Measurements from ENCODE around the gene VSIG10. TPM values are rescaled to one million over a fixed set of nuclear protein-coding genes. Genes with fewer than 3 reads are reported as not detected.
"Not testable (repeated sequence)": the region's sequence is repeated elsewhere in the genome, so short reads cannot be mapped to it uniquely, and the experiment has no call there.

Gene VSIG10
- total RNA-seq, 2 experiments from 2014 or later, result 5.7 to 7.6 TPM

- Mint-ChIP-seq H3K4me1 (ENCODE audit: low read depth) (peaks cover 6% of the 10 kb centered on the region), H3K27me3 (peaks cover 7% of the 10 kb centered on the region), H3K4me3 (no peak overlapping the region), H3K36me3 (no peaks in the 10 kb centered on the region), H3K27ac (no peak overlapping the region), H3K9me3 (no peaks in the 10 kb centered on the region)
- ChIA-PET CTCF (interaction anchor here (2.0 kb wide), 1 partner anchor 42 kb away, joined by 7 read pairs; no protein-coding TSS in a partner anchor), POLR2A (no interaction called here)
- no peak for DNase-seq
- intact Hi-C loops (cut with micrococcal nuclease), result no loop called here
Observed at GRCh38 chr12:118107011-118107410, 3.2 kb upstream of the VSIG10 start.

GRCh38 chr12:118103201-118103600 is 610 bp downstream of the VSIG10 start:
- no peaks in the 10 kb centered on the region for H3K36me3 Mint-ChIP-seq
- peaks cover 6% of the 10 kb centered on the region for H3K4me1 Mint-ChIP-seq (ENCODE audit: low read depth)
- peak; percentile 21 for DNase-seq
- ChIA-PET CTCF (interaction anchor here (1.4 kb wide), 1 partner anchor 18 kb away, joined by 4 read pairs; no protein-coding TSS in a partner anchor), POLR2A (no interaction called here)
- no peak overlapping the region for H3K27ac Mint-ChIP-seq
- H3K27me3 Mint-ChIP-seq, result peaks cover 8% of the 10 kb centered on the region
- intact Hi-C loops (cut with micrococcal nuclease), result no loop called here
- no peaks in the 10 kb centered on the region for H3K9me3 Mint-ChIP-seq
- peak overlapping the region; percentile 71 for H3K4me3 Mint-ChIP-seq

DNA sequence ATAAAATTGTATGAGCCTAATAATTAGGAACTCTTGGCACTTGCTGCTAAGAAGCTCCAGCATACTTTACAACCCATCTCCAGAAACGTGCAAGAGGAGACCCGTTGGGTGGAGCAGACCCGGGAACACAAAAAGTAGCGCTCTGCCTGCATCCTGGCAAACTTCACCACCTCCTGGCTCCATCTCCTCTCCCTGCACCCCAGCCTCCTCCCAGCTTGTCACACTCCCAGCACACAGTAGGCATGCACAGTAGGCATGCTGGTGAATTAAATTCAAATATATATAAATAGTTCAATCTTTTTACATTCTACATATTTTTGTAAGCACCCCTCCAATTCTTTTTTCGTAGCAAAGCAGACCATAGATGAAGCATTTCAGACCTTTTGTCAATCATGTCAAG is 1.2 kb downstream of the VSIG10 start:
- peaks cover 6% of the 10 kb centered on the region for H3K4me1 Mint-ChIP-seq (ENCODE audit: low read depth)
- H3K36me3 Mint-ChIP-seq, result no peaks in the 10 kb centered on the region
- DNase-seq, result no peak
- H3K27ac Mint-ChIP-seq, result no peak overlapping the region
- H3K27me3 Mint-ChIP-seq, result peaks cover 8% of the 10 kb centered on the region
- ChIA-PET CTCF (interaction anchor here (1.4 kb wide), 1 partner anchor 19 kb away, joined by 4 read pairs; no protein-coding TSS in a partner anchor), POLR2A (no interaction called here)
- intact Hi-C loops (cut with micrococcal nuclease), result no loop called here
- H3K9me3 Mint-ChIP-seq, result no peaks in the 10 kb centered on the region
- peak overlapping the region; percentile 71 for H3K4me3 Mint-ChIP-seq

DNA sequence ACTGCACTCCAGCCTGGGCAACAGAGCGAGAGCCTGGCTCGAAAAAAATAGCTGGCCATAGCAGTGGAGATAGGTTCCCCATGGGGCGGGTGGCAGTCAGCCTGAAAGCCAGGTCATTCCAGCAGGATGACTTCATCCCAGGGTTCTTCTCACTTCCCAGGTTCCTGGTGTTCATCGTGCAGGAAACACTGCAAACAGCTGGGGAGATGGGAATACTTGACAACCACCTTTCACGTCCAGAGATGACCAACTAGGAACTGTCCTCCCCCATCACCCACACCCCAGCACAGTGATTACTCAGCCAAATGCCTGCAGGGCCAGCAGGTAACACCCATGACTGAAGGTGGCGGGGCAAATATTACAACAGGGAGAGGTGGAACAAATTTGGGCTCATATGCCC is 1.7 kb downstream of the VSIG10 start:
- Mint-ChIP-seq H3K27ac (no peak overlapping the region), H3K9me3 (no peaks in the 10 kb centered on the region), H3K4me1 (ENCODE audit: low read depth) (peaks cover 6% of the 10 kb centered on the region), H3K36me3 (no peaks in the 10 kb centered on the region), H3K27me3 (peaks cover 8% of the 10 kb centered on the region), H3K4me3 (no peak overlapping the region)
- ChIA-PET POLR2A (interaction anchor here (0.7 kb wide), 1 partner anchor 1871 kb away, joined by 3 read pairs; no protein-coding TSS in a partner anchor), CTCF (interaction anchor here (1.4 kb wide), 1 partner anchor 19 kb away, joined by 6 read pairs; no protein-coding TSS in a partner anchor)
- intact Hi-C loops (cut with micrococcal nuclease), result no loop called here
- DNase-seq, result no peak

DNA sequence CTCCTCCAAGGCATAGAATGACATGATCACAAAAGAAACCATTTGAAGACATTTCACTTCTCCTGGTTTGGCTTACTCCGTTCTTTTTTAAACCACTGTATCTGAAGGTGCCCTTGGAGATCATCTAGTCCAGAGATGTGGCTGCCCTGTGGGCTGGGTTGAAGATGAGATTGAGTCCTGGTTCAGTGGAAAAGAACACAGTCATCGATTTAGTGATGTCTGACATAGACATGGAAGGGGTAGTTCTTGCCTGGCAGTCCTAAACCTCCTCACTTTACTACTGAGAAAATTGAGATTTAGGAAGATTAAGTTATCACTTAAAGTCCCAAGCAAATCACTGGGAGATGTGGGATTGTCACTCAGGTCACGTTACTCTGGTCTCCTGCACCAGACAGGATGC is 2.8 kb downstream of the VSIG10 start:
- no peaks in the 10 kb centered on the region for H3K9me3 Mint-ChIP-seq
- ChIA-PET CTCF (interaction anchor here (1.4 kb wide), 1 partner anchor 20 kb away, joined by 6 read pairs; no protein-coding TSS in a partner anchor), POLR2A (interaction anchor here (0.6 to 0.7 kb wide), 2 partner anchors 127 to 181 kb away, joined by 3 read pairs; no protein-coding TSS in a partner anchor)
- peaks cover 8% of the 10 kb centered on the region for H3K27me3 Mint-ChIP-seq
- H3K4me1 Mint-ChIP-seq (ENCODE audit: low read depth), result peaks cover 6% of the 10 kb centered on the region
- no peaks in the 10 kb centered on the region for H3K36me3 Mint-ChIP-seq
- H3K4me3 Mint-ChIP-seq, result no peak overlapping the region
- intact Hi-C loops (cut with micrococcal nuclease), result no loop called here
- no peak overlapping the region for H3K27ac Mint-ChIP-seq
- DNase-seq, result no peak

- peaks cover 3% of the 10 kb centered on the region for H3K4me1 Mint-ChIP-seq (ENCODE audit: low read depth)
- no peak overlapping the region for H3K4me3 Mint-ChIP-seq
- no peak overlapping the region for H3K27ac Mint-ChIP-seq
- ChIA-PET POLR2A (no interaction called here), CTCF (no interaction called here)
- DNase-seq, result no peak
- no peaks in the 10 kb centered on the region for H3K9me3 Mint-ChIP-seq
- peaks cover 4% of the 10 kb centered on the region for H3K27me3 Mint-ChIP-seq
- H3K36me3 Mint-ChIP-seq, result no peaks in the 10 kb centered on the region
- intact Hi-C loops (cut with micrococcal nuclease), result no loop called here
Observed at GRCh38 chr12:118098911-118099671, 4.7 kb downstream of the VSIG10 start.

DNA sequence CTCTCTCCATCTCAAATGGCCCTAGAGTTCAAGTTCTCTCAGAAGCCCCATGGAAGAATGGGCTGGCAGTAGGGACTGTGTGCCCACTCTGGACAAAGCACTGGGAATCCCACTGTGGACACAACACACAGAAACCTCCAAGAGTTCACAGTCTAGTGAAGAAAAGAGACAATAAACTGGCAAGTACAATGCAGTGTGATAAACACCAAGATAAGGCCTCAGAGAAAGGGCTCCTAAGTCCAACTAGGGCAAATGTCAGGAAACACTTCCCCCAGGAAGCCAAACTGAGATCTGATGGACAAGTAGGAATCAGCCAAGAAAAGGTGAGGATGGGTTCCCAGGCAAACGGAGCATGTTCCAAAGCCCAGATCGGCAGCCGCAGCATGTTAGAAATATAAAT is 5.4 kb downstream of the VSIG10 start:
- peaks cover 4% of the 10 kb centered on the region for H3K27me3 Mint-ChIP-seq
- DNase-seq, result no peak
- H3K4me3 Mint-ChIP-seq, result no peak overlapping the region
- POLR2A ChIA-PET, result no interaction called here
- no peak overlapping the region for H3K27ac Mint-ChIP-seq
- H3K4me1 Mint-ChIP-seq (ENCODE audit: low read depth), result peaks cover 3% of the 10 kb centered on the region
- H3K36me3 Mint-ChIP-seq, result no peaks in the 10 kb centered on the region
- H3K9me3 Mint-ChIP-seq, result no peaks in the 10 kb centered on the region
- intact Hi-C loops (cut with micrococcal nuclease), result no loop called here
- CTCF ChIA-PET, result no interaction called here

- H3K36me3 Mint-ChIP-seq, result no peaks in the 10 kb centered on the region
- no peak for DNase-seq
- no peaks in the 10 kb centered on the region for H3K27me3 Mint-ChIP-seq
- no peak overlapping the region for H3K4me3 Mint-ChIP-seq
- H3K9me3 Mint-ChIP-seq, result no peaks in the 10 kb centered on the region
- H3K4me1 Mint-ChIP-seq (ENCODE audit: low read depth), result no peaks in the 10 kb centered on the region
- intact Hi-C loops (cut with micrococcal nuclease), result no loop called here
- ChIA-PET CTCF (no interaction called here), POLR2A (no interaction called here)
- H3K27ac Mint-ChIP-seq, result no peak overlapping the region
Observed at GRCh38 chr12:118094039-118094438, 9.8 kb downstream of the VSIG10 start.

DNA sequence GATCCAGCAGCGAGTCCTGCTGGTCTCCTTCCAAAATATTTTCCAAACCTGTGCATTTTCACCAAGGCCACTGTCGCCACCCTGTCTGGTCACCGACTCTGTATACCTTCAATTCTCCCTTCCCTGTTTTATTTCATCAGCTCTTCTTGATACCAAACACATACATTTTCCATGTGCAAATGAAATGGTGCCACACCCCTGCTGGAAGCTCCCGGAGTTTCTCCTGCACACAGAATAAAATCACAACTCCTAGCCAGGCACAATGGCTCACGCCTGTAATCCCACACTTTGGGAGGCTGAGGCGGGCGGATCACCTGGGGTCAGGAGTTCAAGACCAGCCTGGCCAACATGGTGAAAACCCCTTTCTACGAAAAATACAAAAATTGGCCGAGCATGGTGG is 14.0 kb downstream of the VSIG10 start:
- Mint-ChIP-seq H3K4me1 (ENCODE audit: low read depth) (no peaks in the 10 kb centered on the region), H3K36me3 (no peaks in the 10 kb centered on the region), H3K27ac (no peak overlapping the region), H3K27me3 (no peaks in the 10 kb centered on the region), H3K4me3 (no peak overlapping the region), H3K9me3 (no peaks in the 10 kb centered on the region)
- POLR2A ChIA-PET, result no interaction called here
- CTCF ChIA-PET, result no interaction called here
- intact Hi-C loops (cut with micrococcal nuclease), result no loop called here
- no peak for DNase-seq

DNA sequence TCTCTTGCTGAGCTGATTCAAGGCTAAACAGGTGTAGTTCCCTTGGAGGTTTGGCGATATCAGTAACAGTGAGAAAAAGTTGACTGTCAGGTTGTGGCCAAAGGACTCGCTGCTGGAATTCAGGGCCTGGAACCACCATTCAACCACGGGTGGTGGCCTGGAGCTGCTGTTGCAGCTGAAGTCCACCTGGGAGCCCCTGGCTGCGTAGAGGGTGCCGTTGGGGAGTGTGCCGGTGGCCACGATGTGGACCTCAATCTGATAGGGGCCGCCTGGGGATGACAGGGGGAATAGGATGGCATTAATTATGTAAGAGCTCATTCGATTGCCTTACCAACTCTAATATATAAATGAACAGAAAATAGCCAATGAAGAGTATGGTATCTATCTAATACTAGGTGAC is 21.6 kb downstream of the VSIG10 start:
- Mint-ChIP-seq H3K4me3 (no peak overlapping the region), H3K27me3 (no peaks in the 10 kb centered on the region), H3K27ac (no peak overlapping the region), H3K4me1 (ENCODE audit: low read depth) (no peaks in the 10 kb centered on the region), H3K36me3 (peaks cover 3% of the 10 kb centered on the region), H3K9me3 (peaks cover 4% of the 10 kb centered on the region)
- ChIA-PET POLR2A (no interaction called here), CTCF (no interaction called here)
- intact Hi-C loops (cut with micrococcal nuclease), result no loop called here
- DNase-seq, result no peak

GRCh38 chr12:118081521-118081920 is 22.3 kb downstream of the VSIG10 start:
- H3K4me1 Mint-ChIP-seq (ENCODE audit: low read depth); H3K9me3 Mint-ChIP-seq; DNase-seq; H3K4me3 Mint-ChIP-seq; H3K27ac Mint-ChIP-seq; H3K27me3 Mint-ChIP-seq; intact Hi-C loops (cut with micrococcal nuclease); POLR2A ChIA-PET; H3K36me3 Mint-ChIP-seq; CTCF ChIA-PET: not testable (repeated sequence)

- no peak overlapping the region for H3K27ac Mint-ChIP-seq
- H3K4me3 Mint-ChIP-seq, result no peak overlapping the region
- ChIA-PET CTCF (no interaction called here), POLR2A (interaction anchor here (0.6 kb wide), 1 partner anchor 20 kb away, joined by 5 read pairs; no protein-coding TSS in a partner anchor)
- H3K4me1 Mint-ChIP-seq (ENCODE audit: low read depth), result peaks cover under 1% of the 10 kb centered on the region
- intact Hi-C loops (cut with micrococcal nuclease), result no loop called here
- H3K27me3 Mint-ChIP-seq, result no peaks in the 10 kb centered on the region
- peaks cover 4% of the 10 kb centered on the region for H3K9me3 Mint-ChIP-seq
- H3K36me3 Mint-ChIP-seq, result peaks cover 3% of the 10 kb centered on the region
- no peak for DNase-seq
Observed at GRCh38 chr12:118073768-118074167, 30.0 kb downstream of the VSIG10 start.

- H3K36me3 Mint-ChIP-seq, result no peaks in the 10 kb centered on the region
- DNase-seq, result no peak
- peaks cover 7% of the 10 kb centered on the region for H3K27me3 Mint-ChIP-seq
- no peaks in the 10 kb centered on the region for H3K9me3 Mint-ChIP-seq
- peaks cover 6% of the 10 kb centered on the region for H3K4me1 Mint-ChIP-seq (ENCODE audit: low read depth)
- H3K4me3 Mint-ChIP-seq, result no peak overlapping the region
- ChIA-PET POLR2A (no interaction called here), CTCF (no interaction called here)
- no peak overlapping the region for H3K27ac Mint-ChIP-seq
- intact Hi-C loops (cut with micrococcal nuclease), result no loop called here
Observed at GRCh38 chr12:118070650-118071049, 33.2 kb downstream of the VSIG10 start.
